Activated naive CD8-positive, alpha-beta T cell treated with anti-CD3 and anti-CD28 coated beads, Interleukin-2, amount 50 U/mL, for 16 hours (primary cell): ENCODE measurements around the gene PPA1.
"Not testable (repeated sequence)": the region's sequence is repeated elsewhere in the genome, so short reads cannot be mapped to it uniquely, and the experiment has no call there.

Experiments used
- DNase-seq: peaks from one replicate; pipeline ENCODE4 v3.0.0-alpha.2; 2020; ENCODE audit warnings: low read depth, low spot score

PPA1 gene

GRCh38 chr10:70174058-70174741 is 59.0 kb downstream of the PPA1 start:
- no peak for DNase-seq

GRCh38 chr10:70169649-70170364 is 63.4 kb downstream of the PPA1 start:
- no peak for DNase-seq

DNA sequence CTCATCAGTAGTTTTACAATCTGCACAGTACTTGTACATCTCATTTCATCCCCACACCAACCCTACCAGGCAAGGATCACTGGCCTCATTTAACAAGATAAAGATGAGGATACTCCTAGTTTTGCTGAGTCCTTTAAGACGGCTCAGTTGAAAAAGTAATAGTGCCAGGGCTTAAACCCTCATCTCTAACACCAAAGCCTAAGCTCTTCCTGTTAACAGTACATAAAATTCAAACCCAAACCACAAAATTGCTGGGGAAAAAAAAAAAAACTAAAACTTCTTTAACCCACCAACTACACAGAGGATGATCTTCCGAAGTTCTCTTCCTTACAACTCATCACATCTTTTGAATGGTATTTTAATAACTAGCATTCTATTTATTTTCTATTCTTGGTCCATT is 64.2 kb downstream of the PPA1 start:
- DNase-seq, result no peak

- no peak for DNase-seq
These were observed 66.0 kb downstream of the PPA1 start for GRCh38 chr10:70167246-70167645.

- DNase-seq, result no peak
These were observed 66.8 kb downstream of the PPA1 start for GRCh38 chr10:70166394-70166793.

GRCh38 chr10:70164163-70164562 is 69.1 kb downstream of the PPA1 start:
- DNase-seq, result no peak

DNA sequence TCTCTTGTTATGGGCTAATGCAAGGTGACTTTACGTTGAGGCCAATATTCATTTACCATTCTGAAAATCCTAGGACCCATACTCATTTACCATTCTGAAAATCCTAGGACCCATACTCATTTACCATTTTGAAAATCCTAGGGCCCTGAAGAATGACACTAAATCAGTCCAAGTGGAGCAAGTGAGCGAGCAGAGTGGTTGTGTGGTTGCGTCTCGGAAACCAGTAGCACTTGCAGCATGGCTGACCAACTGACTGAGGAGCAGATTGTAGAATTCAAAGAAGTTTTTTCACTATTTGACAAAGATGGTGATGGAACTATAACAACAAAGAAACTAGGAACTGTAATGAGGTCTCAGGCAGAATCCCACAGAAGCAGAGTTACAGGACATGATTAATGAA is 69.8 kb downstream of the PPA1 start:
- no peak for DNase-seq

GRCh38 chr10:70162892-70163201 is 70.4 kb downstream of the PPA1 start:
- DNase-seq, result peak; percentile 44

DNA sequence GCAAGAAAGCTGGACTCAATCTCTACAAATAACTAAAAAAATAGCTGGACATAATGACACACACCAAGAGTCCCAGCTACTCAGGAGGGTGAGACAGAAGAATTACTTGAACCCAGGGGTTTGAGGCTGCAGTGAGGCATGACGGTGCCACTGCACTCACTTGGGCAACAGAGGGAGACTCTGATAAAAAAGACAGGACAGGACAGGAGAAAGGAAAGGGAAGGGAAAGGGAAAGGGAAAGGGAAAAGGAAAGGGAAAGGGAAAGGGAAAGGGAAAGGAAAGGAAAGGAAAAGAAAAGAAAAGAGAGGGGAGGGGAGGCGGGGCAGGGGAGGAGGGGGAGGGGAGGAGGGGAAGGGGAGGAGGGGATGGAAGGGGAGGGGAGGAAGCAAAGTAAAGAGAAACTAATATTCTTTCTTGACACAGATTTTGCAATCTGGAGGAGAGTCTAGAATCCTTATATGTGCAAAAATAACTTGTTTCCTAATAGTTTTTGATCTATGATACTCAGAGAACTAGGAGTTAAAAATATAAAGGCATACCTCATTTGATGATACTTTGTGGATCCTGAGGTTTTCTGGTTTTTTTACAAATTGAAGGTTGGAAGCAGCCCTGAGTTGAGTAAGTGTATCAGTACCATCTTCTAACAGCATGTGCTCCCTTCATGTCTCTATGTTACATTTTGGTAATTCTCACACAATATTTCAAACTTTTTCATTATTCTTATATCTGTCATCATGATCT is 70.9 kb downstream of the PPA1 start:
- DNase-seq, result no peak

DNA sequence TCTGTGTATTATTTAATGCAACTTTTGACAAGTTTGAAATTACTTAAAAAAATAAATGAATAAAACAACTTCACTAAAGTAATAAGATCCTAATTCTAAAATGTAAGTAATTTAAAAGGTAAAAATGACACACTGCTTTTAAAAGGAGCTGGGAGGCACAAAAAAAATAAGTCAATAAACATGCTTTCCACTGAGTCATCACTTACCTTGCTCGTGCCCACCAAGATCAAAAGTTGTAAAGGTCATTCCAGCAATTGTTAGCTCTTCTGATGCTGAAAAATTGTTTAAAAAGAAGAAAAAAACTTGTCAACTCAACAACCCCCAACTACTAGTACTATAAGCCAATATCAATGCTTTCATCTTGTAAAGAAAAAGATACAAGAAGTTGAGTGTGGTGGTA is 72.4 kb downstream of the PPA1 start:
- DNase-seq, result no peak

DNA sequence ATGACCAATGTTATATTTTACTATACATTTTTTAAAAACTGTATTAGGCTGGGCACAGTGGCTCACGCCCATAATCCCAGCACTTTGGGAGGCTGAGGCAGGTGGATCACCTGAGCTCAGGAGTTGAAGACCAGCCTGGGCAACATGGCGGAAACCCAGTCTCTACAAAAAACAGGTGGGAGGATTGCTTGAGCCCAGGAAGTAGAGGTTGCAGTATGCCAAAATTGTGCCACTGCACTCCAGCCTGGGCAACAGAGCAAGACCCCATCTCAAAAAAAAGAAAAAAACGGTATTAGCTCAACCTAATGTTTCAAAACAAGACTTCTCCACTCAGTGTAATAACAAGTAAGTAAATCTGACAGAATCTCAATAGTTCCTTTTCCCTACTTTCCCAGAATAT is 73.9 kb downstream of the PPA1 start:
- DNase-seq, result not testable (repeated sequence)

- DNase-seq, result no peak
These were observed 75.1 kb downstream of the PPA1 start for GRCh38 chr10:70158113-70158512.

- DNase-seq, result no peak
These were observed 77.9 kb downstream of the PPA1 start for GRCh38 chr10:70155255-70155838.
